A673 (cell line): ENCODE results near the gene PSMG3. TPM values are rescaled to one million over a fixed set of nuclear protein-coding genes. Genes with fewer than 3 reads are reported as not detected.
A peak's percentile ranks its signal among the peaks of the same experiment; 100 is the strongest.

Experiments
- BruUV-seq: library from RNA; stranded (reverse); fragments of 400-500 nt; replicated peaks from 2 replicates; lab custom pipeline; 2021; lab: Mats Ljungman, UMichigan
- CTCF ChIA-PET: fragments of 300-600 bp; sonication (Branson Sonifier 250); formaldehyde crosslinking; loops from one replicate; lab custom pipeline; 2022; ENCODE audit warnings: antibody characterized with exemption; lab: Charles Lee
- POLR2A ChIA-PET: fragments of 300-600 bp; sonication (Branson Sonifier 250); formaldehyde crosslinking; loops from one replicate; lab custom pipeline; 2022; ENCODE audit warnings: antibody characterized with exemption; ENCODE audit not compliant: low non-redundant PET; lab: Charles Lee
- DNase-seq: peaks from one replicate; pipeline ENCODE4 v3.0.0-alpha.2; 2015; ENCODE audit warnings: low spot score
- H3K27ac ChIP-seq: fragments of 200-600 bp; sonication (generic); 2 replicates; pipeline ENCODE4 v1.5.1; 2016; ENCODE audit warnings: mixed run types, low read depth, mild to moderate bottlenecking, mixed read lengths, antibody characterized with exemption, low read length; ENCODE audit not compliant: poor library complexity, severe bottlenecking
- H3K27me3 ChIP-seq: fragments of 200-600 bp; sonication (generic); replicated peaks from 2 replicates; pipeline ENCODE4 v1.6.1; 2017; ENCODE audit warnings: mixed run types, low read depth, mild to moderate bottlenecking, mixed read lengths, antibody characterized with exemption, low read length; ENCODE audit not compliant: insufficient read depth, poor library complexity
- H3K36me3 ChIP-seq: fragments of 200-600 bp; sonication (generic); 2 replicates; pipeline ENCODE4 v1.6.1; 2016; ENCODE audit warnings: mixed run types, mild to moderate bottlenecking, mixed read lengths, antibody characterized with exemption, low read length; ENCODE audit not compliant: insufficient read depth, poor library complexity, severe bottlenecking
- H3K4me1 ChIP-seq: fragments of 200-600 bp; sonication (generic); 2 replicates; pipeline ENCODE4 v1.6.1; 2017; ENCODE audit warnings: mixed run types, mild to moderate bottlenecking, mixed read lengths, antibody characterized with exemption, low read length; ENCODE audit not compliant: insufficient read depth, poor library complexity, severe bottlenecking
- H3K4me3 ChIP-seq: fragments of 200-600 bp; sonication (generic); 2 replicates; pipeline ENCODE4 v1.5.1; 2016; ENCODE audit warnings: low read depth, mixed run types, mild to moderate bottlenecking, mixed read lengths, low read length; ENCODE audit not compliant: poor library complexity, severe bottlenecking
- H3K9me3 ChIP-seq: fragments of 200-600 bp; sonication (generic); 2 replicates; pipeline ENCODE4 v1.6.1; 2016; ENCODE audit warnings: mixed run types, low read depth, mild to moderate bottlenecking, mixed read lengths, antibody characterized with exemption, low read length; ENCODE audit not compliant: poor library complexity, severe bottlenecking
- EZH2 ChIP-seq: fragments of 200-600 bp; sonication (generic); IDR thresholded peaks from 2 replicates; pipeline ENCODE4 v1.6.1; 2017; ENCODE audit warnings: borderline replicate concordance, low read depth, mild to moderate bottlenecking, mixed read lengths, antibody characterized with exemption, low read length; ENCODE audit not compliant: poor library complexity, severe bottlenecking
- intact Hi-C: fragments of 100-400 bp; cut with micrococcal nuclease; formaldehyde crosslinking; loops from one replicate; pipeline ENCODE4 v1.10.0; 2022; ENCODE audit not compliant: unreplicated experiment
- total RNA-seq: library from RNA; stranded (reverse); gene quantifications from 2 replicates; pipeline ENCODE4 v1.2.3, GENCODE V29; 2021
- TF ChIP-seq, protein P1 (sequence below): fragments of 300-800, 200-600 bp; sonication (generic); conservative IDR thresholded peaks from 2 replicates; pipeline ENCODE4 v1.5.1; 2017; ENCODE audit warnings: low read depth, mild to moderate bottlenecking, antibody characterized with exemption, low read length, moderate library complexity, mixed read lengths

PSMG3 gene
- total RNA-seq, 1 experiment from 2014 or later: 54.9 TPM

- TF ChIP-seq EZH2: no peak
- TF ChIP-seq, protein P1, sequence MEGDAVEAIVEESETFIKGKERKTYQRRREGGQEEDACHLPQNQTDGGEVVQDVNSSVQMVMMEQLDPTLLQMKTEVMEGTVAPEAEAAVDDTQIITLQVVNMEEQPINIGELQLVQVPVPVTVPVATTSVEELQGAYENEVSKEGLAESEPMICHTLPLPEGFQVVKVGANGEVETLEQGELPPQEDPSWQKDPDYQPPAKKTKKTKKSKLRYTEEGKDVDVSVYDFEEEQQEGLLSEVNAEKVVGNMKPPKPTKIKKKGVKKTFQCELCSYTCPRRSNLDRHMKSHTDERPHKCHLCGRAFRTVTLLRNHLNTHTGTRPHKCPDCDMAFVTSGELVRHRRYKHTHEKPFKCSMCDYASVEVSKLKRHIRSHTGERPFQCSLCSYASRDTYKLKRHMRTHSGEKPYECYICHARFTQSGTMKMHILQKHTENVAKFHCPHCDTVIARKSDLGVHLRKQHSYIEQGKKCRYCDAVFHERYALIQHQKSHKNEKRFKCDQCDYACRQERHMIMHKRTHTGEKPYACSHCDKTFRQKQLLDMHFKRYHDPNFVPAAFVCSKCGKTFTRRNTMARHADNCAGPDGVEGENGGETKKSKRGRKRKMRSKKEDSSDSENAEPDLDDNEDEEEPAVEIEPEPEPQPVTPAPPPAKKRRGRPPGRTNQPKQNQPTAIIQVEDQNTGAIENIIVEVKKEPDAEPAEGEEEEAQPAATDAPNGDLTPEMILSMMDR: no peak
- H3K9me3 ChIP-seq: no peaks in the 10 kb centered on the region
- CTCF ChIA-PET: interaction anchor here (0.6 kb wide), 1 partner anchor 1157 kb away, joined by 3 read pairs; no protein-coding TSS in a partner anchor
- H3K36me3 ChIP-seq: no peaks in the 10 kb centered on the region
- POLR2A ChIA-PET: interaction anchor here (0.7 kb wide), 1 partner anchor 963 kb away, joined by 4 read pairs; no protein-coding TSS in a partner anchor
- no peak for DNase-seq
- no peak overlapping the region for H3K4me3 ChIP-seq
- BruUV-seq: no TSS peak
- no peak overlapping the region for H3K27ac ChIP-seq
- intact Hi-C loops: no loop called here
- no peaks in the 10 kb centered on the region for H3K27me3 ChIP-seq
- peaks cover 46% of the 10 kb centered on the region for H3K4me1 ChIP-seq
Measured at GRCh38 chr7:1535100-1535458, 34.8 kb downstream of the PSMG3 start.

DNA sequence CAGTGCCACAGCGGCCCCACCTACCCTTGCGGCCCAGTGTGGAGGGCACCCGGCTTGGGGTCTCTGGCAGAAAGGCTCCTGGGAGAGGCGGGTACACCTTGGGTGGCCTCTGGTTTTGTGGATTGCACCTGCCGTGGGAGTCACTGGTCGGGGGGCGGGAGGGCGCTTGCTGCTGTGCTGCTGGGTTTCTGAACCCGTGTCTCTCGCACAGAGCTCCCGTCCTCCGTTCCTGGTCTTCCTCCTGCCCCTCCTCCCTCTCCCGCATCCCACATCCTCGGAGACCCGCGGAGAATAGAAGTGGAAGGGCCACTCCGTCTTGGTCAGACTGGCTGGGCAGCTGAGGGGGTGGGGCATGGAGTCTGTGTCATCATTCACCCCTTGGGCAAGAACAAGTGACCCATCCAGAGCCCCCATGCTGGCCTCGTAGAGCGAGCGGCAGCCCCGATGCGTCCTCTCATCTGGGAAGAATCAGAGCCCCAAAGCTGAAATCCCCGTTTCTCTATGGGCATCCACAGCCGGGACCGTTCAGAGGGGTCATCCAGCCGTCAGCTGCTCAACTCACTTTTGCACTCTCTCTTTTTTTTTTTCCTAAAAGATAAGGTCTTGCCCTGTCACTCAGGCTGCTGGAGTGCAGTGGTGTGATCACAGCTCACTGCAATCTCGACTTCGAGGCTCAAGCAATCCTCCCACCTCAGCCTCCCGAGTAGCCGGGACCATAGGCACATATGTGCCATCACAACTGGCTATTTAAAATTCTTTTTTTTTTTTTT, 35.3 kb downstream of the PSMG3 start:
- DNase-seq: no peak
- Histone ChIP-seq H3K9me3 (no peaks in the 10 kb centered on the region), H3K27ac (no peak overlapping the region), H3K27me3 (no peaks in the 10 kb centered on the region), H3K4me3 (no peak overlapping the region), H3K4me1 (peaks cover 50% of the 10 kb centered on the region), H3K36me3 (no peaks in the 10 kb centered on the region)
- ChIA-PET CTCF (interaction anchor here (0.6 kb wide), 1 partner anchor 1157 kb away, joined by 3 read pairs; no protein-coding TSS in a partner anchor), POLR2A (interaction anchor here (0.7 kb wide), 1 partner anchor 964 kb away, joined by 4 read pairs; no protein-coding TSS in a partner anchor)
- intact Hi-C loops: no loop called here
- no TSS peak for BruUV-seq
- TF ChIP-seq EZH2: no peak
- TF ChIP-seq, protein P1: no peak

- no peaks in the 10 kb centered on the region for H3K9me3 ChIP-seq
- DNase-seq: peak; percentile 42
- TF ChIP-seq, protein P1: no peak
- BruUV-seq: no TSS peak
- peak overlapping the region; percentile 41 for H3K27ac ChIP-seq
- H3K4me1 ChIP-seq: peaks cover 50% of the 10 kb centered on the region
- POLR2A ChIA-PET: no interaction called here
- no peaks in the 10 kb centered on the region for H3K36me3 ChIP-seq
- H3K27me3 ChIP-seq: no peaks in the 10 kb centered on the region
- CTCF ChIA-PET: no interaction called here
- intact Hi-C loops: no loop called here
- H3K4me3 ChIP-seq: no peak overlapping the region
Measured at GRCh38 chr7:1533547-1534329, 36.1 kb downstream of the PSMG3 start.
